ENCODE results near the gene PLA2G7. TPM values are rescaled to one million over a fixed set of nuclear protein-coding genes. Genes with fewer than 3 reads are reported as not detected.

PLA2G7 gene
- total RNA-seq, 1 experiment from 2014 or later = 1.7 TPM

- Histone ChIP-seq H2BK5ac (ENCODE audit: insufficient read length, low read length) (no peak overlapping the region), H4K8ac (replicated peaks; ENCODE audit: insufficient read length, low read depth, low read length) (no peak overlapping the region), H3K4me1 (ENCODE audit: insufficient read depth, low read length) (no peaks in the 10 kb centered on the region), H2AK5ac (ENCODE audit: insufficient read length, low read length) (no peak overlapping the region), H3K23me2 (ENCODE audit: insufficient read length, low read depth, low read length, poor library complexity, severe bottlenecking) (no peaks in the 10 kb centered on the region), H3K9me3 (ENCODE audit: control insufficient read depth, low read depth, low read length) (no peaks in the 10 kb centered on the region), H3K56ac (ENCODE audit: insufficient read length, low read depth, low read length) (no peak overlapping the region), H3K27me3 (ENCODE audit: insufficient read depth, low read length) (no peaks in the 10 kb centered on the region), H2BK20ac (ENCODE audit: low read depth, low read length, poor library complexity, severe bottlenecking) (no peak overlapping the region), H3K27ac (ENCODE audit: insufficient read length, low read depth, low read length) (no peak overlapping the region), H3K4me2 (ENCODE audit: insufficient read depth, insufficient read length, low read length) (no peak overlapping the region), H3K4ac (ENCODE audit: low read depth, low read length) (no peak overlapping the region), H2BK15ac (ENCODE audit: low read depth, low read length) (no peak overlapping the region), H3K79me1 (ENCODE audit: insufficient read depth, low read depth, low read length, poor library complexity, severe bottlenecking) (no peaks in the 10 kb centered on the region), H3K23ac (ENCODE audit: insufficient read length, low read depth, low read length) (no peak overlapping the region), H3K79me2 (ENCODE audit: insufficient read depth, low read length) (no peaks in the 10 kb centered on the region), H2BK12ac (ENCODE audit: insufficient read length, low read depth, low read length) (no peak overlapping the region), H2AFZ (ENCODE audit: low read length) (no peak overlapping the region), H3T11ph (ENCODE audit: low read length) (no peak overlapping the region), H4K20me1 (ENCODE audit: control insufficient read depth, insufficient read depth, insufficient read length) (no peaks in the 10 kb centered on the region), H3K14ac (ENCODE audit: insufficient read depth, low read length) (no peak overlapping the region), H2BK120ac (ENCODE audit: low read depth, low read length, poor library complexity, severe bottlenecking) (no peak overlapping the region), H3K9ac (ENCODE audit: extremely low read depth, insufficient read length, low read length) (no peak overlapping the region), H4K5ac (ENCODE audit: insufficient read length, low read depth, low read length) (no peak overlapping the region), H3K18ac (ENCODE audit: insufficient read length, low read depth, low read length) (no peak overlapping the region), H4K91ac (ENCODE audit: insufficient read length, low read depth, low read length) (no peak overlapping the region)
- Mint-ChIP-seq H3K4me1 (no peaks in the 10 kb centered on the region), H3K27me3 (ENCODE audit: low read depth) (peaks cover 2% of the 10 kb centered on the region; the same call in 1 of the 2 replicates), H3K4me3 (no peak overlapping the region), H3K27ac (no peak overlapping the region), H3K36me3 (ENCODE audit: insufficient read depth in 1 of 3, low read depth in 3 of 3) (no peaks in the 10 kb centered on the region), H3K9me3 (no peaks in the 10 kb centered on the region)
- no CpG with 5 or more reads among the region's 2 CpGs for WGBS (ENCODE audit: extremely low coverage, insufficient read length, low lambda C conversion rate)
- TF ChIP-seq CTCF (conservative IDR thresholded peaks at IDR 0.05) = no peak
- no peak for DNase-seq
Observed at GRCh38 chr6:46690141-46690755, 44.9 kb downstream of the PLA2G7 start.
